Body of pancreas (tissue), 4 donors: ENCODE results near the gene RIMBP2. TPM values are rescaled to one million over a fixed set of nuclear protein-coding genes. Genes with fewer than 3 reads are reported as not detected.
A peak's percentile ranks its signal among the peaks of the same experiment; 100 is the strongest.

Experiments
- ATAC-seq: fragments of 150-250 bp; one replicate; pipeline ENCODE4 v1.9.1; 2016
- DNase-seq, 4 donors: peaks; one replicate each; pipeline ENCODE4 v3.0.0-alpha.2; 2019
- H3K27ac ChIP-seq, 4 donors: fragments of 200-600 bp; sonication (generic); 1 replicate in 3 of 4; 2 replicates in 1 of 4; pipeline versions ENCODE4 v1.5.1 to v1.6.1; 2016 to 2019; ENCODE audit warnings: mild to moderate bottlenecking in 1 of 4, mixed read lengths in 1 of 4, moderate library complexity in 1 of 4
- H3K27me3 ChIP-seq, 2 donors: fragments of 200-600 bp; sonication (generic); one replicate each; pipeline ENCODE4 v1.6.0; 2016; ENCODE audit warnings: mild to moderate bottlenecking in 1 of 2
- H3K36me3 ChIP-seq, 2 donors: fragments of 200-600 bp; sonication (generic); replicated peaks in 1 of 2; 2 replicates each; pipeline ENCODE4 v1.5.1; 2016; ENCODE audit warnings: low read depth in 2 of 2; ENCODE audit not compliant: insufficient read depth in 1 of 2
- H3K4me1 ChIP-seq: fragments of 200-600 bp; sonication (generic); one replicate; pipeline ENCODE4 v1.6.0; 2016
- H3K4me3 ChIP-seq, 2 donors: fragments of 200-600 bp; sonication (generic); 1 replicate in 1 of 2; 2 replicates in 1 of 2; pipeline ENCODE4 v1.5.1; 2016 to 2019
- H3K9me3 ChIP-seq, 3 donors: fragments of 200-600 bp; sonication (generic); 1 replicate in 2 of 3; 2 replicates in 1 of 3; pipeline ENCODE4 v1.5.1; 2016
- POLR2A ChIP-seq, 3 donors: fragments of 450-650 bp; IDR thresholded peaks; one replicate each; pipeline ENCODE4 v1.6.1; 2016; ENCODE audit warnings: antibody characterized with exemption in 3 of 3, mild to moderate bottlenecking in 2 of 3
- WGBS, 2 donors: methylation state at CpG; one replicate each; pipeline ENCODE4 v1.1.5; 2017; 5-methylcytosine and 5-hydroxymethylcytosine counted together
- intact Hi-C: fragments of 100-400 bp; cut with DNase I; formaldehyde crosslinking; loops from one replicate; pipeline ENCODE4 v1.15.1; 2023
- total RNA-seq, 2 donors: library from RNA; depleted of rRNA; stranded (reverse); fragments of >200 nt; gene quantifications; one replicate each; pipeline ENCODE4 v1.1.0, GENCODE V29; 2016
- TF ChIP-seq, protein P1 (sequence below), 7 experiments: fragments of 450-650 bp in 4 of 7; fragments of 200-600 bp in 3 of 7; sonication (generic) in 3 of 7; IDR thresholded peaks; one replicate each; pipeline ENCODE4 v1.5.1; 2016 to 2019; ENCODE audit warnings: antibody characterized with exemption in 7 of 7

RIMBP2 gene
- total RNA-seq, 2 donors from 2014 or later: 7.3 to 27.4 TPM

DNA sequence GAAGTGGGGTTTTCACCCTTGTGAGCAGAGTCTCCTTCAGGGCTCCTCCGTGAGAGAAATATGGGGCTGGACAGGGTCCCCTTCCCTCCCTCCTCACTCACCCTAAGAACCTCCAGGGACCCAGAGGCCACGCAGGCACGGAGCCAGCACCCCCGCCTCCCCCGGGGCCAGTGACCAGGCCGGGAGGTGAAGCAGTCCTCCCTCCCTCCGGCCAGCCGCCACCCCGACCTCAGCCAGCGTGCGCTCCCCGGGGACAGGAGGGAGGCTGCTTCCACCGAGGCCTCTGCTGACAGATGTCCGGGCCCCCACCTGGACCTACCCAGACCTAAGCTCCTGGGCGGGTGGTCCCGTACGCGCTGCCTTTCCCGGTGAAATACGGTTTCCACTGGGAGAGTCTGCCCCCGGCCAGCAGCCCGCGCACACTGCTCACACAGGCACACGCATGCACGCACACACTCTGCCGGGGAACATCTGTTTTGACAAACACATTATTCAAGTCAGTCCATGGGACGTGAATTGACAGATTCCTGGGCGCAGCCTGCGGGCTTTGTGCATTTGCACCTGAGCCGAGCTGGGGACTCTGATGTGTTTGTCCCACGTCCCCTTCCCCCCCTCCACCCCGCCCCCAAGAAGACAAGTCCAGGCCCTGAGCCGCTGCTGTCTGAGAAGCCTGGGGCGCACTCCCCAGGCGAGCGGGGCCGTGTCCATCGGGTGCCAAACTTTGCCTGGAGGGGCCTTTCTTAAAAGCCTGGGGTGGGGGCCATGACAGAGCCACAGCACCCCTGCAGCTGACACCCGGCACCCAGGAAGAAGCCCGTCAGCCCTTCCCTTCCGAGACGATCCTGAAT lies 725 bp downstream of the RIMBP2 start:
- TF ChIP-seq POLR2A (IDR thresholded peaks at IDR 0.05): no peak
- WGBS, 2 donors: 1 to 7% methylated on average over 4 to 42 of the region's 42 CpGs
- H3K36me3 ChIP-seq: no peaks in the 10 kb centered on the region
- ATAC-seq (peak; percentile 21), DNase-seq (peak in 1 of 4 donors; percentile 15)
- no peak overlapping the region for H3K27ac ChIP-seq
- H3K4me3 ChIP-seq: no peak overlapping the region
- peaks cover 20% of the 10 kb centered on the region for H3K4me1 ChIP-seq
- H3K27me3 ChIP-seq: peaks cover 0 to 9% of the 10 kb centered on the region in 2 donors
- intact Hi-C loops: no loop called here
- peaks cover 0 to 4% (median 0%) of the 10 kb centered on the region in 3 donors for H3K9me3 ChIP-seq

DNA sequence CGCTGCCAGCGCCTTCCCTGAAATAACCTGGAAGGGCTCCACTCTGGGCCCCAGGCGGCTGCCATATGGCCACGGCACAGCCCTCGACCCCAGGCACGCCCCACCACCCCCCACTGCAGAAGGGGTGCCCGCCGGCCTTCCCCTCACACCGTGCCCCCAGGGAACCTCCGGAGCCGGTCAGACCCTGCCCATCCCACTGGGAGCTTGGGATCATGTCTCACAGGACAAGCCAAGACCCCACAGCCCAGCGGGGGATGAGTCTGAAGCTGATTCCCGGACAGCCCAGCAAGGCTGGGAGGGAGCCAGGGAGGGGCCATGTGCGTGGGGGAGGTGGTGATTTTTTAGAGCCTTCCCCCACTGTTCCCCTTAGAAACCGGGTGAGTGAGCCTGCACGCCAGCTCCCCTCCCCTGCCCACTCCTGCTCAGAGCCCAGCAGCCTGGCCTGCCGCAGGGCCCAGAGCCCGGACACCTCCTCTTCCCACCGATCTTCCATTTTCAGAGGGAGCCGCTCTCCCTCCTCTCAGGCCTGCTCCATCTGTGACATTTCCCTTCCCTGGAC lies 1.4 kb downstream of the RIMBP2 start:
- H3K9me3 ChIP-seq: peaks cover 0 to 4% (median 0%) of the 10 kb centered on the region in 3 donors
- ATAC-seq (no peak), DNase-seq (no peak)
- TF ChIP-seq, protein P1, sequence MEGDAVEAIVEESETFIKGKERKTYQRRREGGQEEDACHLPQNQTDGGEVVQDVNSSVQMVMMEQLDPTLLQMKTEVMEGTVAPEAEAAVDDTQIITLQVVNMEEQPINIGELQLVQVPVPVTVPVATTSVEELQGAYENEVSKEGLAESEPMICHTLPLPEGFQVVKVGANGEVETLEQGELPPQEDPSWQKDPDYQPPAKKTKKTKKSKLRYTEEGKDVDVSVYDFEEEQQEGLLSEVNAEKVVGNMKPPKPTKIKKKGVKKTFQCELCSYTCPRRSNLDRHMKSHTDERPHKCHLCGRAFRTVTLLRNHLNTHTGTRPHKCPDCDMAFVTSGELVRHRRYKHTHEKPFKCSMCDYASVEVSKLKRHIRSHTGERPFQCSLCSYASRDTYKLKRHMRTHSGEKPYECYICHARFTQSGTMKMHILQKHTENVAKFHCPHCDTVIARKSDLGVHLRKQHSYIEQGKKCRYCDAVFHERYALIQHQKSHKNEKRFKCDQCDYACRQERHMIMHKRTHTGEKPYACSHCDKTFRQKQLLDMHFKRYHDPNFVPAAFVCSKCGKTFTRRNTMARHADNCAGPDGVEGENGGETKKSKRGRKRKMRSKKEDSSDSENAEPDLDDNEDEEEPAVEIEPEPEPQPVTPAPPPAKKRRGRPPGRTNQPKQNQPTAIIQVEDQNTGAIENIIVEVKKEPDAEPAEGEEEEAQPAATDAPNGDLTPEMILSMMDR (IDR thresholded peaks at IDR 0.05): no peak
- TF ChIP-seq POLR2A (IDR thresholded peaks at IDR 0.05): no peak
- H3K4me3 ChIP-seq: no peak overlapping the region
- H3K27me3 ChIP-seq: peaks cover 0 to 9% of the 10 kb centered on the region in 2 donors
- H3K36me3 ChIP-seq: no peaks in the 10 kb centered on the region
- 1 to 5% methylated on average over 4 to 18 of the region's 20 CpGs for WGBS, 2 donors
- intact Hi-C loops: no loop called here
- no peak overlapping the region for H3K27ac ChIP-seq
- peaks cover 20% of the 10 kb centered on the region for H3K4me1 ChIP-seq

DNA sequence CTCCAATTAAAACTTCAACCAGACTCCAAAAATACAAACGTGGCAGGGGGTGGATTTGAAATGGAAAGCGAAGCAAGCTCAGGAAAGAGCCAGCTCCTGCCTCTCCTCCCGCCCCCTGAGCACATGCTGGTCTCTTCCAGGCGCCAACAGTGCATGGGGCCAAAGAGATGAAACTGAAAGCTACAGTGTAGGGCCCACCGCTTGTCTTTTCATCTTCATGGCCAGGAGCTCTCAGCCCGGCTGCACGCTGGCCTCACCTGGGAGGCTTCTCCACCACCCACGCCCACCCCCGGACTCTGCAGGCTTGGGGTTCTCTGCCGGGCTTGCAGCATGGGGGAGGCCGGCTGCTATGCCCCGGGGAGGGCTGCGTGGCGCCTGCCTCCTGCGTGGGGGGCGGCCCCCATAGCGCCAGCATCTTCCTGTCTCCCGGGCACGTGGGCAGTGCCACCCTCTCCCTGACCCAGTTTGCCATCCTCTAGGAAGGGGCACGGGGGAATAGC lies 2.0 kb downstream of the RIMBP2 start:
- DNase-seq: no peak
- Histone ChIP-seq H3K4me3 (no peak overlapping the region), H3K27me3 (peaks cover 0 to 9% of the 10 kb centered on the region in 2 donors), H3K27ac (no peak overlapping the region), H3K9me3 (peaks cover 0 to 4% (median 0%) of the 10 kb centered on the region in 3 donors), H3K4me1 (peaks cover 20% of the 10 kb centered on the region), H3K36me3 (no peaks in the 10 kb centered on the region)
- TF ChIP-seq, protein P1 (IDR thresholded peaks at IDR 0.05): no peak
- TF ChIP-seq POLR2A (IDR thresholded peaks at IDR 0.05): no peak
- WGBS, 2 donors: 1 to 7% methylated on average over 18 to 20 of the region's 20 CpGs
- ATAC-seq: no peak
- intact Hi-C loops: no loop called here

DNA sequence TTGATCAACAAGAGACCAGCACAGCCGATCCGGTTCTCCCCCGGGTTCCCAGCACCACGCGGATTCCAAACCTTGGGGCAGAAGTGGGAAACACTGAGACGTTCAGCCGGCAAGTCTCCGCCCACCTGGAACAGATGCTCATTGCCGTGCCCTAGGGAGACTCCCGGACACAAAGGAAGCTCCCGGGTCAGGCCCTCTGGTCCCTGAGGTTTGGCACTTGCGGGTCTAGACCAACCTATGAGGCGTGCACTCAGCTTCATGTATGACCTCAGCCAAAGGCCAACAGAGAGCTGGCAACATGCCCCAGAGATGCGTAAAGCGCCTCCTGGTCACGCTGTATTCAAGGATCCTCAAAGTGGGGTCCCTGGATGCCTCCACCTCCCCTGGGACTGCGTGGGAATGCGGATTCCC lies 2.5 kb downstream of the RIMBP2 start:
- Histone ChIP-seq H3K4me1 (peaks cover 20% of the 10 kb centered on the region), H3K4me3 (no peak overlapping the region), H3K9me3 (peaks cover 0 to 4% (median 0%) of the 10 kb centered on the region in 3 donors), H3K27me3 (peaks cover 0 to 9% of the 10 kb centered on the region in 2 donors), H3K27ac (no peak overlapping the region), H3K36me3 (no peaks in the 10 kb centered on the region)
- no peak for ATAC-seq
- TF ChIP-seq POLR2A (IDR thresholded peaks at IDR 0.05): no peak
- TF ChIP-seq, protein P1 (IDR thresholded peaks at IDR 0.05): no peak
- intact Hi-C loops: no loop called here
- DNase-seq: peak in 2 of 4 donors; percentile 11 to 22
- WGBS, 2 donors: 22 to 24% methylated on average over 11 to 18 of the region's 18 CpGs

DNA sequence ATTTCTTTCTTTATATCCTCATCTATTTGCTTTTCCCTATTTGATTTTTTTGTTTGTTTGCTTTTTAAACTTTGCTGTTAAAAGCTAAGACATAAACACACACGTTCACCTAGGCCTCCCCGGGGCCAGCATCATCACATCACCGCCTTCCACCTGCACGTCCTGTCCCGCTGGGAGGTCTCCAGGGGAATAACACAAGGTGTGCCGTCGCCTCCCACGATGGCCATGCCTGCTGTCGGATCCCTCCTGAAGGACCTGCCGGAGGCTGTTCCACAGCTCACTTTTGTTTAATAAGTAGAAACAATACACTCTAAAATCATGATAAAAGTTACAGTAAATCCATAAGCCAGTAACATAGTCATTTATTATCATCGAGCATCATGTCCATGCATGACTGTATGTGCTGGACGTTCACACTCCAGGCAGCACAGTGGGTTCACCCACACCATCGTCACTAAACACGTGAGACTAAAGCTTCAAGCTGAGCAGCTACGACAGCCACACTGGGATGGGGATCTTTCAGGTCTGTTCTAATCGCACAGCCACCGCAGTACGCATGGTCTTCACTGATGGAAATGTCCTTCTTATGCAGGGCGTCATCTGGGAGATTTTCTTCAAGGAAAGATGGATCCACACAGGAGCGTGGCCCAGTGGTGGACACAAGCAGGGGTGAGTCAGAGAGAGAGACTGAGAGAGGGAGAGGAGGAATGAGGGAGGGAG lies 3.6 kb downstream of the RIMBP2 start:
- Histone ChIP-seq H3K4me3 (no peak overlapping the region), H3K9me3 (no peaks in the 10 kb centered on the region), H3K36me3 (no peaks in the 10 kb centered on the region), H3K27ac (no peak overlapping the region), H3K27me3 (peaks cover 0 to 9% of the 10 kb centered on the region in 2 donors), H3K4me1 (peaks cover 20% of the 10 kb centered on the region)
- TF ChIP-seq, protein P1 (IDR thresholded peaks at IDR 0.05): no peak
- TF ChIP-seq POLR2A (IDR thresholded peaks at IDR 0.05): no peak
- WGBS, 2 donors: 54 to 58% methylated on average over 20 of the region's 20 CpGs
- intact Hi-C loops: no loop called here
- ATAC-seq (no peak), DNase-seq (no peak)
